Transverse colon (tissue), 4 donors: Measurements from ENCODE around the gene PPL. TPM values are rescaled to one million over a fixed set of nuclear protein-coding genes. Genes with fewer than 3 reads are reported as not detected.

ENCODE experiments used
- DNase-seq: peaks from one replicate; pipeline ENCODE4 v3.0.0-alpha.2; 2019
- H3K27ac ChIP-seq, 4 donors: fragments of 200-600 bp; sonication (generic); 2 replicates each; pipeline ENCODE4 v1.5.1; 2016 to 2018; ENCODE audit warnings: inconsistent platforms in 4 of 4
- H3K27me3 ChIP-seq: fragments of 200-600 bp; sonication (generic); 2 replicates; pipeline ENCODE4 v1.5.1; 2017; ENCODE audit warnings: inconsistent platforms
- H3K36me3 ChIP-seq, 4 donors: fragments of 200-600 bp; sonication (generic); 2 replicates each; pipeline ENCODE4 v1.5.1; 2017 to 2019; ENCODE audit warnings: inconsistent platforms in 4 of 4
- H3K4me1 ChIP-seq, 4 donors: fragments of 200-600 bp; sonication (generic); 2 replicates each; pipeline ENCODE4 v1.5.1; 2017 to 2020; ENCODE audit warnings: inconsistent platforms in 4 of 4
- H3K4me3 ChIP-seq, 4 donors: fragments of 200-600 bp; sonication (generic); 1 replicate in 1 of 4; 2 replicates in 3 of 4; pipeline versions ENCODE4 v1.5.1 to v1.6.1; 2017 to 2019; ENCODE audit warnings: inconsistent platforms in 4 of 4
- H3K9me3 ChIP-seq, 2 donors: fragments of 200-600 bp; sonication (generic); 2 replicates each; pipeline ENCODE4 v1.5.1; 2017 to 2019; ENCODE audit warnings: inconsistent platforms in 2 of 2
- EP300 ChIP-seq: sonication (generic); formaldehyde crosslinking; IDR thresholded peaks from one replicate; pipeline ENCODE4 v1.6.1; 2017; ENCODE audit warnings: antibody characterized with exemption, low read depth
- POLR2A ChIP-seq: fragments of 450-650 bp; IDR thresholded peaks from one replicate; pipeline ENCODE4 v1.6.1; 2016; ENCODE audit warnings: antibody characterized with exemption, mild to moderate bottlenecking, moderate library complexity
- POLR2AphosphoS5 ChIP-seq, 3 donors: sonication (generic); formaldehyde crosslinking; IDR thresholded peaks; one replicate each; pipeline ENCODE4 v1.6.1; 2016; ENCODE audit warnings: antibody characterized with exemption in 3 of 3
- WGBS, 2 donors: methylation state at CpG; one replicate each; pipeline ENCODE4 v1.1.5; 2018; ENCODE audit warnings: low coverage in 1 of 2; 5-methylcytosine and 5-hydroxymethylcytosine counted together
- in situ Hi-C, 4 donors: fragments of 200-750 bp; cut with MboI; loops; one replicate each; pipeline versions ENCODE4 v1.15.0 to v1.15.1; 2017; ENCODE audit warnings: low sequenced_read_pairs in 3 of 4, low pct_ligation_motif_present in 1 of 4, low pct_unique_long_range_greater_than_20kb in 1 of 4
- intact Hi-C: fragments of 100-400 bp; cut with DNase I; formaldehyde crosslinking; loops from one replicate; pipeline ENCODE4 v1.15.1; 2023; ENCODE audit warnings: low total_unique reads
- total RNA-seq, 4 donors: library from RNA; depleted of rRNA; stranded (reverse); fragments of >200 nt; gene quantifications; one replicate each; pipeline ENCODE4 v1.1.0, GENCODE V29; 2016
- TF ChIP-seq, protein P1 (sequence below), 5 experiments: fragments of 200-600 bp in 3 of 5; fragments of 450-650 bp in 2 of 5; sonication (generic) in 3 of 5; IDR thresholded peaks; 1 replicate in 2 of 5; 2 replicates in 3 of 5; pipeline ENCODE4 v1.5.1; 2016 to 2017; ENCODE audit warnings: antibody characterized with exemption in 5 of 5, inconsistent platforms in 3 of 5, mild to moderate bottlenecking in 2 of 5, moderate library complexity in 1 of 5

PPL gene
- total RNA-seq, 4 donors from 2014 or later, result 13.5 to 28.8 (median 22.8) TPM

DNA sequence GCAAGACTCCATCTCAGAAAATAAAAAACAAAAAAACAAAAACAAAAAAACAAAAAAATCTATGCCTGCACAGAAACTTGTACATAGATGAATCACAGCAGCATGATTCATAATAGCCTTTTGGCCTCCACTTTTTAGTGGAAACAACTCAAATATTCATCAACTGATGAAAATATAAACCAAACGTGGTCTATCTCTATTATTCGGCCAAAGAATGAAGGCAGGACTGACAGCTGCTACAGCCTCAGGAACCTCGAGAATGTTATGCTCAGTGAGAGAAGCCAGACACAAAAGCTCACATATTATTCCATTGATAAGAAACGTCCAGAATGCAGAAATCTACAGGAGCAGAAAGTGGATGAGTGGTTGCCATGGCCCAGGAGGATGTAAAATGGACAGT lies 19.8 kb downstream of the PPL start:
- no peaks in the 10 kb centered on the region for H3K4me1 ChIP-seq
- TF ChIP-seq, protein P1, sequence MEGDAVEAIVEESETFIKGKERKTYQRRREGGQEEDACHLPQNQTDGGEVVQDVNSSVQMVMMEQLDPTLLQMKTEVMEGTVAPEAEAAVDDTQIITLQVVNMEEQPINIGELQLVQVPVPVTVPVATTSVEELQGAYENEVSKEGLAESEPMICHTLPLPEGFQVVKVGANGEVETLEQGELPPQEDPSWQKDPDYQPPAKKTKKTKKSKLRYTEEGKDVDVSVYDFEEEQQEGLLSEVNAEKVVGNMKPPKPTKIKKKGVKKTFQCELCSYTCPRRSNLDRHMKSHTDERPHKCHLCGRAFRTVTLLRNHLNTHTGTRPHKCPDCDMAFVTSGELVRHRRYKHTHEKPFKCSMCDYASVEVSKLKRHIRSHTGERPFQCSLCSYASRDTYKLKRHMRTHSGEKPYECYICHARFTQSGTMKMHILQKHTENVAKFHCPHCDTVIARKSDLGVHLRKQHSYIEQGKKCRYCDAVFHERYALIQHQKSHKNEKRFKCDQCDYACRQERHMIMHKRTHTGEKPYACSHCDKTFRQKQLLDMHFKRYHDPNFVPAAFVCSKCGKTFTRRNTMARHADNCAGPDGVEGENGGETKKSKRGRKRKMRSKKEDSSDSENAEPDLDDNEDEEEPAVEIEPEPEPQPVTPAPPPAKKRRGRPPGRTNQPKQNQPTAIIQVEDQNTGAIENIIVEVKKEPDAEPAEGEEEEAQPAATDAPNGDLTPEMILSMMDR (IDR thresholded peaks at IDR 0.05), result no peak
- TF ChIP-seq POLR2A (no peak), POLR2AphosphoS5 (IDR thresholded peaks at IDR 0.05) (no peak), EP300 (no peak)
- H3K27ac ChIP-seq, result no peak overlapping the region
- in situ Hi-C loops (loop anchor here in 1 of 4 donors (10.0 kb wide), 1 partner anchor 62 kb away; no protein-coding TSS in a partner anchor), intact Hi-C loops (no loop called here)
- no peaks in the 10 kb centered on the region for H3K36me3 ChIP-seq
- H3K27me3 ChIP-seq, result no peaks in the 10 kb centered on the region
- no peak overlapping the region for H3K4me3 ChIP-seq
- H3K9me3 ChIP-seq, result no peaks in the 10 kb centered on the region
- no peak for DNase-seq
- WGBS, 2 donors, result 46 to 48% methylated on average over 4 of the region's 4 CpGs

GRCh38 chr16:4915226-4915761 lies 21.7 kb downstream of the PPL start:
- DNase-seq, result no peak
- 78% methylated on average over 11 of the region's 11 CpGs; no CpG with 5 or more reads in 1 of the 2 donors for WGBS, 2 donors
- intact Hi-C loops, result no loop called here
- TF ChIP-seq, protein P1 (IDR thresholded peaks at IDR 0.05), result no peak
- no peak overlapping the region for H3K27ac ChIP-seq
- H3K9me3 ChIP-seq, result no peaks in the 10 kb centered on the region
- H3K36me3 ChIP-seq, result no peaks in the 10 kb centered on the region
- H3K4me1 ChIP-seq, result no peaks in the 10 kb centered on the region
- H3K27me3 ChIP-seq, result no peaks in the 10 kb centered on the region
- in situ Hi-C loops, result loop anchor here in 1 of 4 donors (10.0 kb wide), 1 partner anchor 60 kb away; no protein-coding TSS in a partner anchor
- H3K4me3 ChIP-seq, result no peak overlapping the region

DNA sequence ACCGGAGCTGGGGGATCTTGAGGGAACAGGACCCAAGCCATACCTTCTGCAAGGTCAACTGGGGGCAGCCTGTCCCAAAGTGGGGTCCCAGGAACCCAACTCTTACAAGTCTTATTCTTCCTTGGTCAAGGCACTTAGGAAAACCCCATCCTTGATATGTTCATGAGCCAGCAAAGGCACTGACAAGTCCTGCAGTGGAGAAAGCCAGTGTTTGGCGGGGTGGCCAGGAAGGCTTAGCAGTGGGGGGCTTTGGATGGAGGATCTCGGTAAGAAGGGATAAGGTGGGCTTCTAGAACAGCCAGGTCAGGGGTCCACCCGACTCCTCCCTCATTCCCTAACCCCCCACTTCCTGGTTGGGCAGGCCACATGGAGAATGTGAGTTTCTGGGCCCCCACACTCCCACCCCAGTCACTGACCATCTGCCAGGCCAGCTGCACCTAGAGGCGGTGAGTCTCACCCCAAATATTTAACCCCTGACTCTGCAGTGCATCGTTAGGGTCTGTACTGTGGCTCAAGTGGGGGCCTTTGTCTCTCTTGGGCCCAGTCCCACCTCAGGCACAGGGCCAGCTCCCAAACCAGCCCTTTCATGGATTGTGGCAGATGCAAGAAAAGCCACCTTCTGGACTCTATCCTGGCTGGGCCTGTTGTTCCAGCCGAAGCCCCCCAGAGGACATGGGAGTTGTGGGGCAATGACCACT lies 22.3 kb downstream of the PPL start:
- DNase-seq, result no peak
- no peaks in the 10 kb centered on the region for H3K9me3 ChIP-seq
- no peaks in the 10 kb centered on the region for H3K27me3 ChIP-seq
- H3K36me3 ChIP-seq, result no peaks in the 10 kb centered on the region
- H3K4me1 ChIP-seq, result no peaks in the 10 kb centered on the region
- H3K27ac ChIP-seq, result no peak overlapping the region
- 77 to 100% methylated on average over 1 to 7 of the region's 7 CpGs for WGBS, 2 donors
- no peak overlapping the region for H3K4me3 ChIP-seq
- TF ChIP-seq EP300 (no peak), POLR2A (no peak), POLR2AphosphoS5 (IDR thresholded peaks at IDR 0.05) (no peak)
- TF ChIP-seq, protein P1 (IDR thresholded peaks at IDR 0.05), result no peak
- in situ Hi-C loops (loop anchor here in 1 of 4 donors (10.0 kb wide), 1 partner anchor 60 kb away; no protein-coding TSS in a partner anchor), intact Hi-C loops (no loop called here)

GRCh38 chr16:4913774-4914525 lies 23.0 kb downstream of the PPL start:
- DNase-seq, result no peak
- Histone ChIP-seq H3K4me3 (no peak overlapping the region), H3K27me3 (no peaks in the 10 kb centered on the region), H3K36me3 (no peaks in the 10 kb centered on the region), H3K4me1 (no peaks in the 10 kb centered on the region), H3K9me3 (no peaks in the 10 kb centered on the region), H3K27ac (no peak overlapping the region)
- in situ Hi-C loops, result loop anchor here in 1 of 4 donors (10.0 kb wide), 1 partner anchor 59 kb away; no protein-coding TSS in a partner anchor
- TF ChIP-seq EP300 (no peak), POLR2A (no peak), POLR2AphosphoS5 (IDR thresholded peaks at IDR 0.05) (no peak)
- TF ChIP-seq, protein P1 (IDR thresholded peaks at IDR 0.05), result no peak
- intact Hi-C loops, result no loop called here
- 89% methylated on average over 15 of the region's 15 CpGs; no CpG with 5 or more reads in 1 of the 2 donors for WGBS, 2 donors
